Measurements from ENCODE around the gene C10orf105.

GRCh38 chr10:71749396-71749795, 29.8 kb upstream of the C10orf105 start:
- TF ChIP-seq, protein P1, sequence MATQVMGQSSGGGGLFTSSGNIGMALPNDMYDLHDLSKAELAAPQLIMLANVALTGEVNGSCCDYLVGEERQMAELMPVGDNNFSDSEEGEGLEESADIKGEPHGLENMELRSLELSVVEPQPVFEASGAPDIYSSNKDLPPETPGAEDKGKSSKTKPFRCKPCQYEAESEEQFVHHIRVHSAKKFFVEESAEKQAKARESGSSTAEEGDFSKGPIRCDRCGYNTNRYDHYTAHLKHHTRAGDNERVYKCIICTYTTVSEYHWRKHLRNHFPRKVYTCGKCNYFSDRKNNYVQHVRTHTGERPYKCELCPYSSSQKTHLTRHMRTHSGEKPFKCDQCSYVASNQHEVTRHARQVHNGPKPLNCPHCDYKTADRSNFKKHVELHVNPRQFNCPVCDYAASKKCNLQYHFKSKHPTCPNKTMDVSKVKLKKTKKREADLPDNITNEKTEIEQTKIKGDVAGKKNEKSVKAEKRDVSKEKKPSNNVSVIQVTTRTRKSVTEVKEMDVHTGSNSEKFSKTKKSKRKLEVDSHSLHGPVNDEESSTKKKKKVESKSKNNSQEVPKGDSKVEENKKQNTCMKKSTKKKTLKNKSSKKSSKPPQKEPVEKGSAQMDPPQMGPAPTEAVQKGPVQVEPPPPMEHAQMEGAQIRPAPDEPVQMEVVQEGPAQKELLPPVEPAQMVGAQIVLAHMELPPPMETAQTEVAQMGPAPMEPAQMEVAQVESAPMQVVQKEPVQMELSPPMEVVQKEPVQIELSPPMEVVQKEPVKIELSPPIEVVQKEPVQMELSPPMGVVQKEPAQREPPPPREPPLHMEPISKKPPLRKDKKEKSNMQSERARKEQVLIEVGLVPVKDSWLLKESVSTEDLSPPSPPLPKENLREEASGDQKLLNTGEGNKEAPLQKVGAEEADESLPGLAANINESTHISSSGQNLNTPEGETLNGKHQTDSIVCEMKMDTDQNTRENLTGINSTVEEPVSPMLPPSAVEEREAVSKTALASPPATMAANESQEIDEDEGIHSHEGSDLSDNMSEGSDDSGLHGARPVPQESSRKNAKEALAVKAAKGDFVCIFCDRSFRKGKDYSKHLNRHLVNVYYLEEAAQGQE (IDR thresholded peaks at IDR 0.05; ENCODE audit: insufficient read depth in 1 of 2, low read depth in 2 of 2, low read length in 2 of 2) = no peak
- TF ChIP-seq POLR2AphosphoS5 (IDR thresholded peaks at IDR 0.05; ENCODE audit: low read depth, low read length) (no peak), TAF1 (IDR thresholded peaks at IDR 0.05; ENCODE audit: borderline replicate concordance, insufficient read depth, low read length) (no peak), SIN3A (IDR thresholded peaks at IDR 0.05; ENCODE audit: borderline replicate concordance, insufficient read depth, low read length) (no peak), FOXP2 (optimal IDR thresholded peaks at IDR 0.05; ENCODE audit: borderline replicate concordance, extremely low read depth, extremely low read length, insufficient read depth) (no peak)
